B cell (primary cell): ENCODE measurements around the gene AASS. TPM values are rescaled to one million over a fixed set of nuclear protein-coding genes. Genes with fewer than 3 reads are reported as not detected.

Source experiments
- ATAC-seq: fragments of 200-7000 bp; cut with Tn5 transposase; one replicate; pipeline ENCODE4 v1.10.0; 2021; ENCODE audit warnings: low read depth, mild to moderate bottlenecking, moderate number of reproducible peaks, moderate library complexity
- CTCF ChIA-PET: fragments of 350-600 bp; sonication (Branson Sonifier 250); formaldehyde crosslinking; loops from one replicate; lab custom pipeline; 2021; ENCODE audit warnings: antibody characterized with exemption, inconsistent platforms; lab: Charles Lee
- POLR2A ChIA-PET: fragments of 350-600 bp; sonication (Branson Sonifier 250); formaldehyde crosslinking; loops from one replicate; lab custom pipeline; 2021; ENCODE audit warnings: antibody characterized with exemption; lab: Charles Lee
- DNase-seq: peaks from one replicate; pipeline ENCODE4 v3.0.0; 2013
- H2AFZ ChIP-seq: 2 replicates; pipeline ENCODE4 v1.6.1; 2012; ENCODE audit warnings: mild to moderate bottlenecking, low read depth, low read length; ENCODE audit not compliant: insufficient read depth, poor library complexity, severe bottlenecking
- H3K27ac ChIP-seq, 2 donors: 1 replicate in 1 of 2; 2 replicates in 1 of 2; pipeline ENCODE4 v1.5.1; 2012 to 2013; ENCODE audit warnings: low read length in 2 of 2, mild to moderate bottlenecking in 2 of 2, moderate library complexity in 1 of 2
- H3K27me3 ChIP-seq, 4 experiments: fragments of 200-600 bp in 1 of 4; sonication (generic) in 1 of 4; replicated peaks in 1 of 4; 1 replicate in 2 of 4; 2 replicates in 2 of 4; pipeline versions ENCODE4 v1.6.1 to v1.7.0; 2013 to 2016; ENCODE audit warnings: low read length in 3 of 4, mild to moderate bottlenecking in 2 of 4, mixed read lengths in 1 of 4, moderate library complexity in 1 of 4; ENCODE audit not compliant: insufficient read depth in 4 of 4, control insufficient read depth in 3 of 4; ENCODE audit errors: control extremely low read depth in 1 of 4
- H3K36me3 ChIP-seq, 2 experiments: replicated peaks in 1 of 2; 1 replicate in 1 of 2; 2 replicates in 1 of 2; pipeline versions ENCODE4 v1.6.1 to v1.7.1; 2013; ENCODE audit warnings: low read length in 1 of 2; ENCODE audit not compliant: insufficient read depth in 2 of 2, control insufficient read depth in 1 of 2; ENCODE audit errors: control extremely low read depth in 1 of 2, extremely low read depth in 1 of 2
- H3K4me1 ChIP-seq, 2 donors: fragments of 200-600 bp in 1 of 2; sonication (generic) in 1 of 2; 1 replicate in 1 of 2; 2 replicates in 1 of 2; pipeline versions ENCODE4 v1.5.1 to v1.6.1; 2013 to 2017; ENCODE audit warnings: low read length in 2 of 2; ENCODE audit not compliant: control insufficient read depth in 2 of 2, insufficient read depth in 2 of 2
- H3K4me2 ChIP-seq: replicated peaks from 2 replicates; pipeline ENCODE3; 2012; ENCODE audit warnings: mild to moderate bottlenecking, low read depth, low read length; ENCODE audit not compliant: poor library complexity, severe bottlenecking
- H3K4me3 ChIP-seq, 5 experiments: fragments of 200-600 bp in 1 of 5; sonication (generic) in 1 of 5; 1 replicate in 3 of 5; 2 replicates in 2 of 5; pipeline versions ENCODE4 v1.5.1 to v1.7.0; 2011 to 2016; ENCODE audit warnings: low read length in 4 of 5, mild to moderate bottlenecking in 4 of 5, low read depth in 2 of 5, control low read depth in 1 of 5, moderate library complexity in 1 of 5; ENCODE audit not compliant: insufficient read depth in 1 of 5; ENCODE audit errors: control extremely low read depth in 1 of 5, extremely low read depth in 1 of 5
- H3K79me2 ChIP-seq: fragments of 200-600 bp; sonication (generic); one replicate; pipeline ENCODE4 v1.6.0; 2016; ENCODE audit warnings: low read length; ENCODE audit not compliant: control insufficient read depth, insufficient read depth
- H3K9ac ChIP-seq: fragments of 200-600 bp; sonication (generic); 2 replicates; pipeline ENCODE4 v1.6.1; 2017; ENCODE audit warnings: mild to moderate bottlenecking, low read length, moderate library complexity
- H3K9me3 ChIP-seq, 3 donors: one replicate each; pipeline versions ENCODE4 v1.6.1 to v1.7.1; 2013; ENCODE audit warnings: low read length in 2 of 3; ENCODE audit not compliant: control insufficient read depth in 2 of 3, insufficient read depth in 1 of 3; ENCODE audit errors: control extremely low read depth in 1 of 3
- H4K20me1 ChIP-seq: 2 replicates; pipeline ENCODE4 v1.6.0; 2012; ENCODE audit warnings: mild to moderate bottlenecking, low read length; ENCODE audit not compliant: insufficient read depth, control insufficient read depth, poor library complexity, severe bottlenecking
- H3K27ac Mint-ChIP-seq: one replicate; pipeline ENCODE4 v1.8.0; 2021; ENCODE audit warnings: mixed read lengths
- H3K27me3 Mint-ChIP-seq: one replicate; pipeline ENCODE4 v1.8.0; 2021; ENCODE audit warnings: mixed read lengths
- H3K4me1 Mint-ChIP-seq: one replicate; pipeline ENCODE4 v1.8.0; 2021; ENCODE audit warnings: mixed read lengths
- H3K4me3 Mint-ChIP-seq: one replicate; pipeline ENCODE4 v1.8.0; 2021; ENCODE audit warnings: mixed read lengths
- H3K9me3 Mint-ChIP-seq: one replicate; pipeline ENCODE4 v1.8.0; 2022; ENCODE audit warnings: mixed read lengths; ENCODE audit not compliant: insufficient read depth
- CTCF ChIP-seq: fragments of 200-600 bp; IDR thresholded peaks from one replicate; pipeline ENCODE4 v1.8.0; 2022; ENCODE audit warnings: antibody characterized with exemption, mild to moderate bottlenecking
- EZH2 ChIP-seq: IDR thresholded peaks from 2 replicates; pipeline ENCODE4 v1.6.1; 2012; ENCODE audit warnings: borderline replicate concordance, low read depth, mild to moderate bottlenecking, moderate library complexity, low read length; ENCODE audit not compliant: insufficient read depth, poor library complexity, severe bottlenecking
- WGBS: methylation state at CpG from one replicate; pipeline ENCODE4 v1.1.5; 2013; ENCODE audit warnings: missing lambda C conversion rate; ENCODE audit not compliant: insufficient coverage; 5-methylcytosine and 5-hydroxymethylcytosine counted together
- intact Hi-C: fragments of 100-400 bp; cut with micrococcal nuclease; formaldehyde crosslinking; loops from one replicate; pipeline ENCODE4 v1.10.0; 2022
- polyA plus RNA-seq: library from polyadenylated mRNA; depleted of rRNA; stranded (reverse); fragments of >200 nt; gene quantifications from 2 replicates; pipeline ENCODE4 v1.2.3, GENCODE V29; 2012
- total RNA-seq, 2 donors: library from RNA; stranded (reverse); fragments of 120-200 nt in 1 of 2; gene quantifications; 1 replicate in 1 of 2; 2 replicates in 1 of 2; pipeline versions ENCODE4 v1.2.3 to v1.2.4, GENCODE V29; 2013 to 2022

Gene AASS
- total and polyA plus RNA-seq, 2 donors (not counting 1 experiment from before 2014, with no cell fraction given): 2.1 to 10.6 TPM

- peaks cover 6% of the 10 kb centered on the region for H3K27me3 Mint-ChIP-seq
- TF ChIP-seq EZH2: no peak
- no peaks in the 10 kb centered on the region for H3K4me1 Mint-ChIP-seq
- H3K4me1 ChIP-seq: no peaks in the 10 kb centered on the region
- H3K9me3 ChIP-seq: no peaks in the 10 kb centered on the region
- CTCF ChIA-PET: no interaction called here
- DNase-seq: no peak
- H3K9me3 Mint-ChIP-seq: no peaks in the 10 kb centered on the region
- no peak for ATAC-seq
- intact Hi-C loops: no loop called here
- no peak overlapping the region for H3K27ac Mint-ChIP-seq
- H2AFZ ChIP-seq: no peak overlapping the region
- no peak overlapping the region for H3K4me3 Mint-ChIP-seq
- H3K4me2 ChIP-seq: no peak overlapping the region
- POLR2A ChIA-PET: no interaction called here
- no peaks in the 10 kb centered on the region for H3K36me3 ChIP-seq
- H4K20me1 ChIP-seq: no peaks in the 10 kb centered on the region
- no peaks in the 10 kb centered on the region for H3K79me2 ChIP-seq
- H3K4me3 ChIP-seq: no peak overlapping the region
- H3K27me3 ChIP-seq: no peaks in the 10 kb centered on the region
- no CpG with 5 or more reads among the region's 1 CpG for WGBS
- H3K27ac ChIP-seq: no peak overlapping the region
- H3K9ac ChIP-seq: no peak overlapping the region
Measured at GRCh38 chr7:122054393-122054792, 89.7 kb downstream of the AASS start.

GRCh38 chr7:122046402-122046801 is 97.6 kb downstream of the AASS start:
- Histone ChIP-seq H3K27me3 (no peaks in the 10 kb centered on the region), H3K27ac (no peak overlapping the region), H3K79me2 (no peaks in the 10 kb centered on the region), H3K4me2 (no peak overlapping the region), H3K9me3 (no peaks in the 10 kb centered on the region), H3K36me3 (no peaks in the 10 kb centered on the region), H3K4me3 (no peak overlapping the region), H3K4me1 (no peaks in the 10 kb centered on the region), H3K9ac (no peak overlapping the region), H2AFZ (no peak overlapping the region), H4K20me1 (no peaks in the 10 kb centered on the region)
- no peaks in the 10 kb centered on the region for H3K4me1 Mint-ChIP-seq
- no peak for TF ChIP-seq CTCF
- TF ChIP-seq EZH2: no peak
- 67% methylated on average over 1 of the region's 3 CpGs for WGBS
- DNase-seq (no peak), ATAC-seq (no peak)
- H3K9me3 Mint-ChIP-seq: no peaks in the 10 kb centered on the region
- ChIA-PET CTCF (no interaction called here), POLR2A (no interaction called here)
- no peak overlapping the region for H3K4me3 Mint-ChIP-seq
- H3K27ac Mint-ChIP-seq: no peak overlapping the region
- peaks cover 12% of the 10 kb centered on the region for H3K27me3 Mint-ChIP-seq
- intact Hi-C loops: no loop called here
